GM18951 (cell line): Measurements from ENCODE around the gene MRPL55.

Experiments used
- POLR2A ChIP-seq: IDR thresholded peaks from 4 replicates; pipeline ENCODE4 v1.6.1; 2011; ENCODE audit warnings: mild to moderate bottlenecking; ENCODE audit not compliant: insufficient read length, insufficient read depth; ENCODE audit errors: extremely low read depth
- in situ Hi-C: fragments of 300-500 bp; cut with MboI; formaldehyde crosslinking; loops from one replicate; pipeline ENCODE4 v1.12.0; 2022; ENCODE audit warnings: low sequenced_read_pairs, mixed read lengths, inconsistent platforms; ENCODE audit not compliant: unreplicated experiment

MRPL55 gene

DNA sequence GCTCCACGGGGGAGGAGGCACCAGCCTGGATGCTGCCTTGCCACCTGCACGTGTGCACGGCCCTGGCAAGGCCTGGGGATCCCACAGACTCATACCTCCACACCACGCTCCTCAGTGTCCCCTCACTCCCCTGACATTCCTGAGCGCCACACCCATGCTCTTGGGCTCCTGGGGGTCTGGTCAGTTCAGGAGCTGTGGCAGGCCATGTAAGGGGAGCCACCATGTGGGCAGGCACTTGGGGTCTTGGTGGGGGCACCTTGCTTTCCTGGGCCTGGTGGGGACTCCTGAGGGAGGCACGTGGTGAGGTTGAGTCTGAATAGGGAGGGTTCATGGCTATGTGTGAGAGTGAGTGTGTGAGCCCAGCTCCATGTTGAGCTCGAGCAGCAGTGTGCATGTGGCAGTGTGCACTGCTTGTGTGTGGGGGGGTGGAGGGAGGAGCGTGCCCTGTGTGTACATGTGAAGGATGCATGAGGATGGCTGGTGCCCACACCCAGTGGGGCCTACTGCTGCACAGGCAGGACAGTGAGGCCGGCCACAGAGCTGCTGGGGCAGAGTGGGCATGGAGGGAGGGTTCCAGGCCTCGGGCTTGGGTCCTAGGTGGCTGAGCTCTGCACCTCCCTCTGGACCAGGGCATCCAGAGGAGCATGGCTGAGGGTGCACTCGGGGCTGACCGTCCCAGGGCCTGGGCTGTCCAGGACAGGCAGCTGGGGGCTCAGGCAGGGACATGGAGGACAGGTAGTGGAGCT is 42.3 kb upstream of the MRPL55 start:
- in situ Hi-C loops, result no loop called here

GRCh38 chr1:228150461-228151179 is 41.5 kb upstream of the MRPL55 start:
- in situ Hi-C loops, result no loop called here
- TF ChIP-seq POLR2A, result no peak

More for the DNA sequence above, 42.3 kb upstream of the MRPL55 start:
- no peak for TF ChIP-seq POLR2A

DNA sequence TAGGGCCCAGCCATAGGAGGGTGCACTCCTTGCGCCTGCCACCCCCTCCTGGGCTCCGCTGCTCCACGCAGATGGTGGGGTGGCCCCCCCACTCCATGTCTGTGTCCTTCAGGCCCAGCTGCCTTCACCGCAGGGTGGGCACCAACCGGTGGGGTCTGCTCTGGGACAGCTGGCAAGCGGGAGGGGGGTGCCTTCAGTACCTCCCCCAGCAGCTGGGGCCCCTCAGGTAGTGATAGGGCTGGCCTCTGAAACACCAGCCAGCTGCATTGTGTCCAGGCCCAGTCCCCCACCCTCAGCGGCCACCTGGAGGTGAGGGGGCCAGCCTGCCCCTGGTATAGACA is 41.0 kb upstream of the MRPL55 start:
- no peak for TF ChIP-seq POLR2A
- in situ Hi-C loops, result no loop called here

- in situ Hi-C loops, result no loop called here
- no peak for TF ChIP-seq POLR2A
Measured at GRCh38 chr1:228149406-228150119, 40.5 kb upstream of the MRPL55 start, which contains the start of gene GJC2. Gene GJC2 (plus strand): TSS chr1:228149930. CDS start chr1:228157759, 7,829 bp downstream.

DNA sequence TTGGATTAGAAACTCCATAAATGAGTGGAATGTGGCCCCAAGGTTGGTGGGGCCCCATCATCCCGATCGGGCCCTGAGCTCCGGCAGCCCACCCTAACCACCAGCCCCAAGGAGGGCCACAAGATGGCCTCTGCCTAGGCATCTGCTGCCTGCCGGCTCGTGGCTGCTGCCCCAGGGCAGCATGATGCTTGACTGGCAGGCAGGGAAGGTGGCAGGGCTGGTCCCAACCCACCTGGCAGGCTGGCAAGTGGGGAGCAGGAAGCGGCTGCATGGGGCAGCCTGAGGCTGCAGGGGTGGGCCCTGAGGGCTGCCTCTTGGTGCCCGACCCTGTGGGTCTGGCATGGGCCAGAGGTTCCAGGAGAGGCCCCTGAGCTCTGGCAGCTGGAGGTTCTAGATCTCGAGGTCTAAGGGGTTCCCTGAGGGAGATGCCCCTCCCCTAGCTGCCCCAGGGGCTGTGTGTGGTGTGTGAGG is 39.9 kb upstream of the MRPL55 start:
- in situ Hi-C loops, result no loop called here
- TF ChIP-seq POLR2A, result no peak

- in situ Hi-C loops, result no loop called here
- TF ChIP-seq POLR2A, result no peak
Measured at GRCh38 chr1:228148196-228148861, 39.2 kb upstream of the MRPL55 start.

DNA sequence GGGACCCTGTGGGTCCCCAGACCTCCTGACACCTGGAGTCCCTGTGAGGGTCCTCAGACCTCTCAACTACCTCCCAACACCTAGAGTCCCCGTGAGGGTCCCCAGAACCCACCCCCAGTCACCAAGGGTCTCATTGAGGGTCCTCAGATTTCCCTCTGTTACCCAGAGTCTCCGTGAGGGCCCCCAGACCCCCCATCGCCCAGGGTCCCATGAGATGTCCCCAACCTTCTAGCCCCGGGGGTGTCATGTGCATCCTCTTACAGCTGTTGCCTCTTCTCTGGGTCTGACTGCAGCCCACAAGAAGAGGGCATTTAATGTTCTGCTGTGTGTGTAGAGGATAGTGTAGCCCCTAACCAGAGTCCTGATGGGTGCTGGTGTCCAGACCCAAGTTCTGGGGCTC is 38.7 kb upstream of the MRPL55 start:
- in situ Hi-C loops, result no loop called here
- TF ChIP-seq POLR2A, result no peak

GRCh38 chr1:228147151-228147693 is 38.1 kb upstream of the MRPL55 start:
- in situ Hi-C loops, result no loop called here
- no peak for TF ChIP-seq POLR2A

DNA sequence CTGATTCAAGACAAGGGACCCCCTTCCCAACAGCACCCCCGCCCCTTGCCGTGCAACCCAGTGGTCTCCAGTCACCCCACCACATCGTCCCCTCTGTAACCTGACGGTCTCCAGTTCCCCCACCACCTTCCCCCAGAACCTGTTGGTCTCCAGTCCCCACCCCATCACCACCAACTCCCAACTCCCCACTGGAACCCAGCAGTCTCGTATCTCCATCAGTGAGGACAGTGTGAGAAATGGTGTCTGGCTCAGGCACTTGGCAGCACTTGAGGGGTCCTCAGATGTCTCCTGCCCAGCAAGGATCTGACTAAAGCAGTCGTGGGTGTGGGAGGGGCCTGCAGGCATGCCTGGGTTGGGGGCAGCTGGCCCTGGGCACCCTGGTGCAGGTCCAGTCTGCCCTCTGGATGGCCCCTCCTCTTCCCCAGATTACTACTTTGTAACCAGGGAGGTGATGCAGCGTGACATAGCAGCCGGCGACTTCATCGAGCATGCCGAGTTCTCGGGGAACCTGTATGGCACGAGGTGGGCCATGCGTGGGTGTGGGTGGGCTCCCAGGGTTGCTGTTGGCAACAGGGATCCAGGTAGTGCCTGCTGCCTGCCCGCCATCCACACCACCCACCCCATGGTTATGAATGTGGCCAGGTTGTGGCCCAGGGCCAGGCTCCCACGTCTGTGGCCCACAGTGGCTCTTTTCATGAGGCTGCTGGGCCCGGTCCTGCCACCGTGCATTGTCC is 37.5 kb upstream of the MRPL55 start:
- no peak for TF ChIP-seq POLR2A
- in situ Hi-C loops, result no loop called here

DNA sequence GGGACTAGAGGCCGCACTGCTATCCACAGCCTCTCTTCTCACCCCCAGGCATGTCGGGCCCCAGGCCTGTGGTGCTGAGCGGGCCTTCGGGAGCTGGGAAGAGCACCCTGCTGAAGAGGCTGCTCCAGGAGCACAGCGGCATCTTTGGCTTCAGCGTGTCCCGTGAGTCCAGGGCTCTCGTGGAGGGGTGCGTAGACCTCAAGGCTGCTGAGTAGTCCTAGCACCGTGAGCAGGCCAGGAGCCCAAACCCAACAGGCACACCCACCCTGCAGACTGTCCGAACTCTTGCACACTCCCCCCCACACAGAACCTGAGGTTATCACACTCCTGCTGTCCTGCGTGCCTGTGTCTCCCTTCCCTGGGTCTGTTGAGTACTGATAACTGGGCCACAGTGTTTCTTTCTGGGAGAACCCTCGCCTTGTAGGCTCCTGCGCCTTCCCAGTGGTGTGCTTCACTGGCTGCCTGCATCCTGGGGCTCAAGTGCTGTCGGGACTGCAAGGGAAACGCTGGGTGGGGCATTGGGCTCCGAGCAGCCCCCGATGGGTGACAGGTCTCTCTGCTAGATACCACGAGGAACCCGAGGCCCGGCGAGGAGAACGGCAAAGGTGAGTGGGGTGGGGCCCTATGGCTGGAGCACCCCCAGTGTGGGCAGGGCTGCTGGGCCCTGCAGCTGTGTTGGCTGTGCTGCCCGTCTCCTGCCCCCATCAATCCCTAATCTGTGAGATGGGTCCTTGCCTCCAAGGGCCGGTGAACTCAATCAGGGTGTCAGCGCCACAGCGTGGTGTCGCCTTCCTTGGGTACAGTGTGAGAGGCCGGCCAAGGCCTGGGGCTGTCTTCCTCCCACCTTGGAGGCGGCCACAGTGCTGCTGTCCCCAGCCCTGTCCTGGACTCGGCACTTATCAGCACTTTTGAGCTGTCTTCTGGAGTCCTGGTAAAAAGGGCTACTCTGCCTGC is 36.6 kb upstream of the MRPL55 start:
- TF ChIP-seq POLR2A, result no peak
- in situ Hi-C loops, result no loop called here

DNA sequence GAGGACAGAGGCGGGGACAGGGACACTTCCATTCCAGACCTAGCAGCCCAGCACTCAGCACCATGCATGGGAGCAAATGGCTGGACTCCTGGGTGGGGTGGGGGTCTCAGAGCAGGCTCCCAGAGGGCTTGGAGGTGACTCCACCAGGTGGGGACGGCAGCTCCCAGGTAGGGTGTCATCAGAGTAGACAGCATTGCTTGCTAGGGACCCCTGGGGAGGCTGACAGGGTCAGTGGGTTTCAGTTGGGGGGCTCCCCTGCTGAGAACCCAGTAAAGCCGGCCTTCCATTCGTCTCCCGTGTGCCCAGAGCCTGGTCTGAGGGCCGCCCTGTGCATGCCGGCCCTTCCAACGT is 35.9 kb upstream of the MRPL55 start:
- in situ Hi-C loops, result no loop called here
- no peak for TF ChIP-seq POLR2A
